B cell (primary cell): ENCODE results near the gene IL3RA. TPM values are rescaled to one million over a fixed set of nuclear protein-coding genes. Genes with fewer than 3 reads are reported as not detected.
"Not testable (repeated sequence)": the region's sequence is repeated elsewhere in the genome, so short reads cannot be mapped to it uniquely, and the experiment has no call there.

ENCODE experiments used
- ATAC-seq: fragments of 200-7000 bp; cut with Tn5 transposase; one replicate; pipeline ENCODE4 v1.10.0; 2021; ENCODE audit warnings: low read depth, mild to moderate bottlenecking, moderate number of reproducible peaks, moderate library complexity
- CTCF ChIA-PET: fragments of 350-600 bp; sonication (Branson Sonifier 250); formaldehyde crosslinking; loops from one replicate; lab custom pipeline; 2021; ENCODE audit warnings: antibody characterized with exemption, inconsistent platforms; lab: Charles Lee
- POLR2A ChIA-PET: fragments of 350-600 bp; sonication (Branson Sonifier 250); formaldehyde crosslinking; loops from one replicate; lab custom pipeline; 2021; ENCODE audit warnings: antibody characterized with exemption; lab: Charles Lee
- DNase-seq: peaks from one replicate; pipeline ENCODE4 v3.0.0; 2013
- H2AFZ ChIP-seq: 2 replicates; pipeline ENCODE4 v1.6.1; 2012; ENCODE audit warnings: mild to moderate bottlenecking, low read depth, low read length; ENCODE audit not compliant: insufficient read depth, poor library complexity, severe bottlenecking
- H3K27ac ChIP-seq, 2 donors: 1 replicate in 1 of 2; 2 replicates in 1 of 2; pipeline ENCODE4 v1.5.1; 2012 to 2013; ENCODE audit warnings: low read length in 2 of 2, mild to moderate bottlenecking in 2 of 2, moderate library complexity in 1 of 2
- H3K27me3 ChIP-seq, 4 experiments: fragments of 200-600 bp in 1 of 4; sonication (generic) in 1 of 4; replicated peaks in 1 of 4; 1 replicate in 2 of 4; 2 replicates in 2 of 4; pipeline versions ENCODE4 v1.6.1 to v1.7.0; 2013 to 2016; ENCODE audit warnings: low read length in 3 of 4, mild to moderate bottlenecking in 2 of 4, mixed read lengths in 1 of 4, moderate library complexity in 1 of 4; ENCODE audit not compliant: insufficient read depth in 4 of 4, control insufficient read depth in 3 of 4; ENCODE audit errors: control extremely low read depth in 1 of 4
- H3K36me3 ChIP-seq, 2 experiments: replicated peaks in 1 of 2; 1 replicate in 1 of 2; 2 replicates in 1 of 2; pipeline versions ENCODE4 v1.6.1 to v1.7.1; 2013; ENCODE audit warnings: low read length in 1 of 2; ENCODE audit not compliant: insufficient read depth in 2 of 2, control insufficient read depth in 1 of 2; ENCODE audit errors: control extremely low read depth in 1 of 2, extremely low read depth in 1 of 2
- H3K4me1 ChIP-seq, 2 donors: fragments of 200-600 bp in 1 of 2; sonication (generic) in 1 of 2; 1 replicate in 1 of 2; 2 replicates in 1 of 2; pipeline versions ENCODE4 v1.5.1 to v1.6.1; 2013 to 2017; ENCODE audit warnings: low read length in 2 of 2; ENCODE audit not compliant: control insufficient read depth in 2 of 2, insufficient read depth in 2 of 2
- H3K4me2 ChIP-seq: replicated peaks from 2 replicates; pipeline ENCODE3; 2012; ENCODE audit warnings: mild to moderate bottlenecking, low read depth, low read length; ENCODE audit not compliant: poor library complexity, severe bottlenecking
- H3K4me3 ChIP-seq, 5 experiments: fragments of 200-600 bp in 1 of 5; sonication (generic) in 1 of 5; 1 replicate in 3 of 5; 2 replicates in 2 of 5; pipeline versions ENCODE4 v1.5.1 to v1.7.0; 2011 to 2016; ENCODE audit warnings: low read length in 4 of 5, mild to moderate bottlenecking in 4 of 5, low read depth in 2 of 5, control low read depth in 1 of 5, moderate library complexity in 1 of 5; ENCODE audit not compliant: insufficient read depth in 1 of 5; ENCODE audit errors: control extremely low read depth in 1 of 5, extremely low read depth in 1 of 5
- H3K79me2 ChIP-seq: fragments of 200-600 bp; sonication (generic); one replicate; pipeline ENCODE4 v1.6.0; 2016; ENCODE audit warnings: low read length; ENCODE audit not compliant: control insufficient read depth, insufficient read depth
- H3K9ac ChIP-seq: fragments of 200-600 bp; sonication (generic); 2 replicates; pipeline ENCODE4 v1.6.1; 2017; ENCODE audit warnings: mild to moderate bottlenecking, low read length, moderate library complexity
- H3K9me3 ChIP-seq, 3 donors: one replicate each; pipeline versions ENCODE4 v1.6.1 to v1.7.1; 2013; ENCODE audit warnings: low read length in 2 of 3; ENCODE audit not compliant: control insufficient read depth in 2 of 3, insufficient read depth in 1 of 3; ENCODE audit errors: control extremely low read depth in 1 of 3
- H4K20me1 ChIP-seq: 2 replicates; pipeline ENCODE4 v1.6.0; 2012; ENCODE audit warnings: mild to moderate bottlenecking, low read length; ENCODE audit not compliant: insufficient read depth, control insufficient read depth, poor library complexity, severe bottlenecking
- H3K27ac Mint-ChIP-seq: one replicate; pipeline ENCODE4 v1.8.0; 2021; ENCODE audit warnings: mixed read lengths
- H3K27me3 Mint-ChIP-seq: one replicate; pipeline ENCODE4 v1.8.0; 2021; ENCODE audit warnings: mixed read lengths
- H3K4me1 Mint-ChIP-seq: one replicate; pipeline ENCODE4 v1.8.0; 2021; ENCODE audit warnings: mixed read lengths
- H3K4me3 Mint-ChIP-seq: one replicate; pipeline ENCODE4 v1.8.0; 2021; ENCODE audit warnings: mixed read lengths
- H3K9me3 Mint-ChIP-seq: one replicate; pipeline ENCODE4 v1.8.0; 2022; ENCODE audit warnings: mixed read lengths; ENCODE audit not compliant: insufficient read depth
- EZH2 ChIP-seq: IDR thresholded peaks from 2 replicates; pipeline ENCODE4 v1.6.1; 2012; ENCODE audit warnings: borderline replicate concordance, low read depth, mild to moderate bottlenecking, moderate library complexity, low read length; ENCODE audit not compliant: insufficient read depth, poor library complexity, severe bottlenecking
- WGBS: methylation state at CpG from one replicate; pipeline ENCODE4 v1.1.5; 2013; ENCODE audit warnings: missing lambda C conversion rate; ENCODE audit not compliant: insufficient coverage; 5-methylcytosine and 5-hydroxymethylcytosine counted together
- intact Hi-C: fragments of 100-400 bp; cut with micrococcal nuclease; formaldehyde crosslinking; loops from one replicate; pipeline ENCODE4 v1.10.0; 2022
- polyA plus RNA-seq: library from polyadenylated mRNA; depleted of rRNA; stranded (reverse); fragments of >200 nt; gene quantifications from 2 replicates; pipeline ENCODE4 v1.2.3, GENCODE V29; 2012
- total RNA-seq, 2 donors: library from RNA; stranded (reverse); fragments of 120-200 nt in 1 of 2; gene quantifications; 1 replicate in 1 of 2; 2 replicates in 1 of 2; pipeline versions ENCODE4 v1.2.3 to v1.2.4, GENCODE V29; 2013 to 2022
- TF ChIP-seq, protein P1 (sequence below): fragments of 200-600 bp; IDR thresholded peaks from one replicate; pipeline ENCODE4 v1.8.0; 2022; ENCODE audit warnings: antibody characterized with exemption, mild to moderate bottlenecking

The IL3RA gene
- total and polyA plus RNA-seq, 2 donors (not counting 1 experiment from before 2014, with no cell fraction given) = 1.6 to 31.6 TPM

DNA sequence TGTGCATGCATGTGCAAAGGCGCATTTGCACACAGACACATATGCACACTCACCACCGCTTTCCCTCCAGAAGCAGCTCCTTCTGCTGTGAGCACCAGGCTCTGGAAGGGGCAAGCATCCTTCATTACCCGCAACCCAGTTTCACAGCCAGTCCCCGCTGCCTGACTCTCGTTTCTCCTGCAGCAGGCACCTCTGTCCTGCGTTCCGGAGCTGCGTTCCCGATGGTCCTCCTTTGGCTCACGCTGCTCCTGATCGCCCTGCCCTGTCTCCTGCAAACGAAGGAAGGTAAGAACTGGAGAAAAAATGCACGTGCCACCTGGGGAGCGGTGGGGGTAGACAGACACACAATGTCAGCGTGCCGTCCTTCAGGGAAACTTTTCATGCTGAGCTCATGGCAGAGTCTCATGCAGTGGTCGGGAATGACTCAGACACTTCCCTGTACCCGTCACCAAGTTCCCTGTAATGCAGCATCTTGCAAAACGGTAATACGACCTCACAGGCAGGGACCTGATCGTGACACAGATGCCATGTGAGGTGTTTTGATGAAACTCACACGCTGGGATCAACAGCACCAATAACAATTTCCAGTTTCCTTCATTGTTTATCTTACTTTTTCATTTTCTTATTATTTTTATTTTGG lies 5.1 kb downstream of the IL3RA start:
- ChIA-PET POLR2A (no interaction called here), CTCF (no interaction called here)
- Histone ChIP-seq H3K27me3 (peaks cover 0 to 3% (median 0%) of the 10 kb centered on the region in 4 experiments), H3K27ac (no peak overlapping the region), H3K9me3 (peaks cover 0 to 34% (median 6%) of the 10 kb centered on the region in 3 donors), H3K4me3 (no peak overlapping the region), H3K79me2 (peaks cover 4% of the 10 kb centered on the region), H3K4me2 (no peak overlapping the region), H3K9ac (no peak overlapping the region), H2AFZ (no peak overlapping the region), H3K36me3 (peaks cover 2 to 3% of the 10 kb centered on the region in 2 experiments), H3K4me1 (peaks cover 0 to 7% of the 10 kb centered on the region in 2 donors), H4K20me1 (no peaks in the 10 kb centered on the region)
- Mint-ChIP-seq H3K4me1 (peaks cover 5% of the 10 kb centered on the region), H3K27me3 (no peaks in the 10 kb centered on the region), H3K27ac (no peak overlapping the region), H3K9me3 (no peaks in the 10 kb centered on the region), H3K4me3 (no peak overlapping the region)
- DNase-seq = no peak
- intact Hi-C loops = no loop called here
- TF ChIP-seq EZH2 = no peak
- TF ChIP-seq, protein P1, sequence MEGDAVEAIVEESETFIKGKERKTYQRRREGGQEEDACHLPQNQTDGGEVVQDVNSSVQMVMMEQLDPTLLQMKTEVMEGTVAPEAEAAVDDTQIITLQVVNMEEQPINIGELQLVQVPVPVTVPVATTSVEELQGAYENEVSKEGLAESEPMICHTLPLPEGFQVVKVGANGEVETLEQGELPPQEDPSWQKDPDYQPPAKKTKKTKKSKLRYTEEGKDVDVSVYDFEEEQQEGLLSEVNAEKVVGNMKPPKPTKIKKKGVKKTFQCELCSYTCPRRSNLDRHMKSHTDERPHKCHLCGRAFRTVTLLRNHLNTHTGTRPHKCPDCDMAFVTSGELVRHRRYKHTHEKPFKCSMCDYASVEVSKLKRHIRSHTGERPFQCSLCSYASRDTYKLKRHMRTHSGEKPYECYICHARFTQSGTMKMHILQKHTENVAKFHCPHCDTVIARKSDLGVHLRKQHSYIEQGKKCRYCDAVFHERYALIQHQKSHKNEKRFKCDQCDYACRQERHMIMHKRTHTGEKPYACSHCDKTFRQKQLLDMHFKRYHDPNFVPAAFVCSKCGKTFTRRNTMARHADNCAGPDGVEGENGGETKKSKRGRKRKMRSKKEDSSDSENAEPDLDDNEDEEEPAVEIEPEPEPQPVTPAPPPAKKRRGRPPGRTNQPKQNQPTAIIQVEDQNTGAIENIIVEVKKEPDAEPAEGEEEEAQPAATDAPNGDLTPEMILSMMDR = no peak
- ATAC-seq = no peak
- 90% methylated on average over 18 of the region's 22 CpGs for WGBS

DNA sequence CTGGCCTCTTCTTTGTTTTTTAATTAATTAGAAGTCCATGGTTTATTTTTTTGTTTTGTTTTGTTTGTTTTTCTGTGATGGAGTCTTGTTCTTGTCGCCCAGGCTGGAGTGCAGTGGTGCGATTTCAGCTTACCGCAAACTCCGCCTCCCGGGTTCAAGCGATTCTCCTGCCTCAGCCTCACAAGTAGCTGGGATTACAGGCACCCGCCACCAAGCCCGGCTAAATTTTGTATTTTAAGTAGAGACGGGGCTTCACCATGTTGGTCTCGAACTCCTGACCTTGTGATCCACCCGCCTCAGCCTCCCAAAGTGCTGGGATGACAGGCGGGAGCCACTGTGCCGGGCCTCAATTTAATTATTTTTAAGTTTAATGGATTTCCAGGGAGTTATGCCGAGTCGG lies 13.0 kb downstream of the IL3RA start:
- H3K4me2 ChIP-seq, H3K9me3 Mint-ChIP-seq, H3K27me3 ChIP-seq, H3K27ac Mint-ChIP-seq, ATAC-seq, CTCF ChIA-PET, intact Hi-C loops, H3K27ac ChIP-seq, H2AFZ ChIP-seq, H3K9me3 ChIP-seq, H3K79me2 ChIP-seq, H3K4me1 Mint-ChIP-seq, H3K4me3 Mint-ChIP-seq, H3K4me3 ChIP-seq, H3K36me3 ChIP-seq, H4K20me1 ChIP-seq, POLR2A ChIA-PET, DNase-seq, H3K27me3 Mint-ChIP-seq, H3K9ac ChIP-seq, H3K4me1 ChIP-seq: not testable (repeated sequence)
- 92% methylated on average over 10 of the region's 15 CpGs for WGBS
